Activated CD4-positive, alpha-beta T cell treated with anti-CD3 and anti-CD28 coated beads, Interleukin-2, amount 50 U/mL, for 48 hours (primary cell): ENCODE data around the gene USP17L30.
"Not testable (repeated sequence)": the region's sequence is repeated elsewhere in the genome, so short reads cannot be mapped to it uniquely, and the experiment has no call there.

Experiments used
- DNase-seq, 2 experiments: peaks; one replicate each; pipeline ENCODE4 v3.0.0-alpha.2; 2020

Gene USP17L30, protein sequence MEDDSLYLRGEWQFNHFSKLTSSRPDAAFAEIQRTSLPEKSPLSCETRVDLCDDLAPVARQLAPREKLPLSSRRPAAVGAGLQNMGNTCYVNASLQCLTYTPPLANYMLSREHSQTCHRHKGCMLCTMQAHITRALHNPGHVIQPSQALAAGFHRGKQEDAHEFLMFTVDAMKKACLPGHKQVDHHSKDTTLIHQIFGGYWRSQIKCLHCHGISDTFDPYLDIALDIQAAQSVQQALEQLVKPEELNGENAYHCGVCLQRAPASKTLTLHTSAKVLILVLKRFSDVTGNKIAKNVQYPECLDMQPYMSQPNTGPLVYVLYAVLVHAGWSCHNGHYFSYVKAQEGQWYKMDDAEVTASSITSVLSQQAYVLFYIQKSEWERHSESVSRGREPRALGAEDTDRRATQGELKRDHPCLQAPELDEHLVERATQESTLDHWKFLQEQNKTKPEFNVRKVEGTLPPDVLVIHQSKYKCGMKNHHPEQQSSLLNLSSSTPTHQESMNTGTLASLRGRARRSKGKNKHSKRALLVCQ

DNA sequence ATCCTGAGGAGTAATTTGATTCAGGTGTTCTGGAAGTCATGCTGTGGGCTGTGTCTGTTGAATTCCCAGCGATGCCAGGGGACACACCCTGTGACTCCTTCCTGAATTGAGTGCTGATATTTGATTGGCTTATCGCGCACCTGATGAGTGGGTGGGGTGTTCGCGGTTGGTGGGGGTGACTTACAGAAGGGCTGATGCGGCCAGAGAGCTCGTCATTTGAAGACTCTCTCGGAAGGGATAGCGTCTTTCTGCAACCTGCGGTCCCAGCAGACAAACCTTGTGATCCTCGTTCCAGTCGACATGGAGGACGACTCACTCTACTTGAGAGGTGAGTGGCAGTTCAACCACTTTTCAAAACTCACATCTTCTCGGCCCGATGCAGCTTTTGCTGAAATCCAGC, at the start of gene USP17L30:
Gene USP17L30, plus strand, starts transcription at position 301 of the 400 bp plus-strand sequence. Its CDS starts 0 bp downstream, at position 301.
- DNase-seq: not testable (repeated sequence)

DNA sequence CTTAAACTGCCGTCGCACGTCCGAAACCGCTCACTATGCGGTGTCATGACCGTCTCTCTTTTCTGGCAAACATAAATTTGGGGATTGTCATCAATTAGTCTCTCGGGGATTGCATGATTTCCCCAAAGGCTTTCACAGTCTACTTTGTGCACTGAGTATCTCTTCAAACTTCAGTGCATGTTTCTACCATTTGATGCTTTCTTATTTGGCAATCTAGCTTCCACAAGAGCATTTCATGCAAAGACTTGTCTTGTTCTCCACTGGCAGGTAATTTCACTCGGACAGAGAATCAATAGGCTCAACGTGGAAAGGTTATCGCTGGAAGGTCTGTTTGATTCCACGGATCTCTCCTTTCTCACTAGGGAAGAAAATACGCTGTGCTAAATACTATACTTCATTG, 38.7 kb upstream of the USP17L30 start:
- DNase-seq: not testable (repeated sequence)

DNA sequence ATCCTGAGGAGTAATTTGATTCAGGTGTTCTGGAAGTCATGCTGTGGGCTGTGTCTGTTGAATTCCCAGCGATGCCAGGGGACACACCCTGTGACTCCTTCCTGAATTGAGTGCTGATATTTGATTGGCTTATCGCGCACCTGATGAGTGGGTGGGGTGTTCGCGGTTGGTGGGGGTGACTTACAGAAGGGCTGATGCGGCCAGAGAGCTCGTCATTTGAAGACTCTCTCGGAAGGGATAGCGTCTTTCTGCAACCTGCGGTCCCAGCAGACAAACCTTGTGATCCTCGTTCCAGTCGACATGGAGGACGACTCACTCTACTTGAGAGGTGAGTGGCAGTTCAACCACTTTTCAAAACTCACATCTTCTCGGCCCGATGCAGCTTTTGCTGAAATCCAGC, 38.1 kb upstream of the USP17L30 start, which contains the start of gene USP17L24:
Gene USP17L24, plus strand, starts transcription at position 301 of the 400 bp plus-strand sequence. Its CDS starts 0 bp downstream, at position 301.
- not testable (repeated sequence) for DNase-seq

DNA sequence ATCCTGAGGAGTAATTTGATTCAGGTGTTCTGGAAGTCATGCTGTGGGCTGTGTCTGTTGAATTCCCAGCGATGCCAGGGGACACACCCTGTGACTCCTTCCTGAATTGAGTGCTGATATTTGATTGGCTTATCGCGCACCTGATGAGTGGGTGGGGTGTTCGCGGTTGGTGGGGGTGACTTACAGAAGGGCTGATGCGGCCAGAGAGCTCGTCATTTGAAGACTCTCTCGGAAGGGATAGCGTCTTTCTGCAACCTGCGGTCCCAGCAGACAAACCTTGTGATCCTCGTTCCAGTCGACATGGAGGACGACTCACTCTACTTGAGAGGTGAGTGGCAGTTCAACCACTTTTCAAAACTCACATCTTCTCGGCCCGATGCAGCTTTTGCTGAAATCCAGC, 33.3 kb upstream of the USP17L30 start, which contains the start of gene USP17L25:
Gene USP17L25, plus strand, starts transcription at position 301 of the 400 bp plus-strand sequence. Its CDS starts 0 bp downstream, at position 301.
- DNase-seq: not testable (repeated sequence)

DNA sequence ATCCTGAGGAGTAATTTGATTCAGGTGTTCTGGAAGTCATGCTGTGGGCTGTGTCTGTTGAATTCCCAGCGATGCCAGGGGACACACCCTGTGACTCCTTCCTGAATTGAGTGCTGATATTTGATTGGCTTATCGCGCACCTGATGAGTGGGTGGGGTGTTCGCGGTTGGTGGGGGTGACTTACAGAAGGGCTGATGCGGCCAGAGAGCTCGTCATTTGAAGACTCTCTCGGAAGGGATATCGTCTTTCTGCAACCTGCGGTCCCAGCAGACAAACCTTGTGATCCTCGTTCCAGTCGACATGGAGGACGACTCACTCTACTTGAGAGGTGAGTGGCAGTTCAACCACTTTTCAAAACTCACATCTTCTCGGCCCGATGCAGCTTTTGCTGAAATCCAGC, 28.6 kb upstream of the USP17L30 start, which contains the start of gene USP17L26:
Gene USP17L26, plus strand, starts transcription at position 301 of the 400 bp plus-strand sequence. Its CDS starts 0 bp downstream, at position 301.
- DNase-seq: not testable (repeated sequence)

DNA sequence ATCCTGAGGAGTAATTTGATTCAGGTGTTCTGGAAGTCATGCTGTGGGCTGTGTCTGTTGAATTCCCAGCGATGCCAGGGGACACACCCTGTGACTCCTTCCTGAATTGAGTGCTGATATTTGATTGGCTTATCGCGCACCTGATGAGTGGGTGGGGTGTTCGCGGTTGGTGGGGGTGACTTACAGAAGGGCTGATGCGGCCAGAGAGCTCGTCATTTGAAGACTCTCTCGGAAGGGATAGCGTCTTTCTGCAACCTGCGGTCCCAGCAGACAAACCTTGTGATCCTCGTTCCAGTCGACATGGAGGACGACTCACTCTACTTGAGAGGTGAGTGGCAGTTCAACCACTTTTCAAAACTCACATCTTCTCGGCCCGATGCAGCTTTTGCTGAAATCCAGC, 23.8 kb upstream of the USP17L30 start, which contains the start of gene USP17L5:
Gene USP17L5, plus strand, starts transcription at position 301 of the 400 bp plus-strand sequence. Its CDS starts 0 bp downstream, at position 301.
- not testable (repeated sequence) for DNase-seq

DNA sequence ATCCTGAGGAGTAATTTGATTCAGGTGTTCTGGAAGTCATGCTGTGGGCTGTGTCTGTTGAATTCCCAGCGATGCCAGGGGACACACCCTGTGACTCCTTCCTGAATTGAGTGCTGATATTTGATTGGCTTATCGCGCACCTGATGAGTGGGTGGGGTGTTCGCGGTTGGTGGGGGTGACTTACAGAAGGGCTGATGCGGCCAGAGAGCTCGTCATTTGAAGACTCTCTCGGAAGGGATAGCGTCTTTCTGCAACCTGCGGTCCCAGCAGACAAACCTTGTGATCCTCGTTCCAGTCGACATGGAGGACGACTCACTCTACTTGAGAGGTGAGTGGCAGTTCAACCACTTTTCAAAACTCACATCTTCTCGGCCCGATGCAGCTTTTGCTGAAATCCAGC, 19.1 kb upstream of the USP17L30 start, which contains the start of gene USP17L27:
Gene USP17L27, plus strand, starts transcription at position 301 of the 400 bp plus-strand sequence. Its CDS starts 0 bp downstream, at position 301.
- DNase-seq: not testable (repeated sequence)

DNA sequence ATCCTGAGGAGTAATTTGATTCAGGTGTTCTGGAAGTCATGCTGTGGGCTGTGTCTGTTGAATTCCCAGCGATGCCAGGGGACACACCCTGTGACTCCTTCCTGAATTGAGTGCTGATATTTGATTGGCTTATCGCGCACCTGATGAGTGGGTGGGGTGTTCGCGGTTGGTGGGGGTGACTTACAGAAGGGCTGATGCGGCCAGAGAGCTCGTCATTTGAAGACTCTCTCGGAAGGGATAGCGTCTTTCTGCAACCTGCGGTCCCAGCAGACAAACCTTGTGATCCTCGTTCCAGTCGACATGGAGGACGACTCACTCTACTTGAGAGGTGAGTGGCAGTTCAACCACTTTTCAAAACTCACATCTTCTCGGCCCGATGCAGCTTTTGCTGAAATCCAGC, 14.3 kb upstream of the USP17L30 start, which contains the start of gene USP17L28:
Gene USP17L28, plus strand, starts transcription at position 301 of the 400 bp plus-strand sequence. Its CDS starts 0 bp downstream, at position 301.
- DNase-seq: not testable (repeated sequence)

DNA sequence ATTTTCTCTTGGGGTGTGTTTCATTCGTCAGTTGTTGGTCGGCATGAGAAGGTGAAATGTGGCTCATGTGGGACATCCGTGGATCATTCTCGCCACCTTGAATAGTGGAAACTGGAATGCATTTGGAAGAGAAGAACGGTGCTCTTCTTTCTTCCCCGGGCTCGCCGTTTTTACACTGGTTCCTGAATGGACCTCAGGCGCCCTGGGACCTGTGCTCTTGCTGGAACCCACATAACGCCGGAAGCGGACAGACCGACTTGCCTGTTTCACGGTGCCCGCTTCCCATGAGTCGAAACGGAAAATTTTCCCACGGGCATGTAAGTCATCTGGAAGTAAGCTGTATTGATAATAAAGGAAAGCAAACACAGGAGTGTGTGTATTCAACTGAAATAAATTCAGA, 12.1 kb upstream of the USP17L30 start:
- DNase-seq: not testable (repeated sequence)

DNA sequence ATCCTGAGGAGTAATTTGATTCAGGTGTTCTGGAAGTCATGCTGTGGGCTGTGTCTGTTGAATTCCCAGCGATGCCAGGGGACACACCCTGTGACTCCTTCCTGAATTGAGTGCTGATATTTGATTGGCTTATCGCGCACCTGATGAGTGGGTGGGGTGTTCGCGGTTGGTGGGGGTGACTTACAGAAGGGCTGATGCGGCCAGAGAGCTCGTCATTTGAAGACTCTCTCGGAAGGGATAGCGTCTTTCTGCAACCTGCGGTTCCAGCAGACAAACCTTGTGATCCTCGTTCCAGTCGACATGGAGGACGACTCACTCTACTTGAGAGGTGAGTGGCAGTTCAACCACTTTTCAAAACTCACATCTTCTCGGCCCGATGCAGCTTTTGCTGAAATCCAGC, 9.6 kb upstream of the USP17L30 start, which contains the start of gene USP17L29:
Gene USP17L29, plus strand, starts transcription at position 301 of the 400 bp plus-strand sequence. Its CDS starts 0 bp downstream, at position 301.
- not testable (repeated sequence) for DNase-seq

DNA sequence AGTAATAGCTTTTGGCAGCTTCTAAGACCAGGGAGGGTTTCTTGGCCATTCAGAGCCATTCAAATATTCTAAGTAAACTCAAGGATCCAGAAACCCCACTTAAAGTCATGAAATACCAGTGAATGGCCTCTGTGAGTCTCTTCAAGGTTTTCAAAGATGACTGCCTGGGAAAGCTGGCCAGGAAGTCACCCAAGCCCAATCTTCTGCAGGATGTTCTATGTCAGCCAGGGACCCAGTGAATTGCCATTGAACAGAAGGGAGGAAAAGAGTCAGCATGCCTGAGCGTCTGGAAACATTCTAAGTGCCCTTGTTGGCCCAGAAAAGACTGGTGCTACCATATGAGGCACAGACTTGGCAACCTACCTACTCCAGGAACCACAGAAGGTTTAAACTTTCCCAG, 17.0 kb downstream of the USP17L30 start:
- not testable (repeated sequence) for DNase-seq

DNA sequence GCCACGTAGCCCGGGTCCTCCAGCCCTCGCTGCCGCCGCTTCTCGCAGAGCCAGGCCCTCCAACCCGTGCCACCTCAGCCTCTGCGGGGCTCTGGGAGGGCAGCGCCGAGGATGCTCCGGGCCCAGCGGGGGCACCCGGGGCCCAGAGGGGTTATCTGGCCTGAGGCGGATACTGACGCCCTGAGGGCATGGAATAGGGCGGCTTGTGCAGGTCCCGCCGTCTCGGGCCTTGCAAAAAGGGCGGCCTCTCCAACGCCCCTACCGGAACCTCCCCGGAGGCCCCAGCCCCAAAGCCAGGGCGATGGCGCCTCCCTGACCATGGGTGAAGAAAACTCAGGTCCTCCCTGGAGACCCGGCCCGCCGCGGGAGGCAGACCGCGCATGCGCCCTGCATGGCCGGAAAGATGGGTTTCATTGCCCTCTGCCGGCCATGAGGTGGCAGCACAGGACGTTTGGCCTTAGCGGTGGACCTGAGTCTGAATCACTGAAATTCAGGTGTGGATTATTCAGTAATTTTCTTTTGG, 18.1 kb downstream of the USP17L30 start:
- DNase-seq: peak; percentile 62 to 71

DNA sequence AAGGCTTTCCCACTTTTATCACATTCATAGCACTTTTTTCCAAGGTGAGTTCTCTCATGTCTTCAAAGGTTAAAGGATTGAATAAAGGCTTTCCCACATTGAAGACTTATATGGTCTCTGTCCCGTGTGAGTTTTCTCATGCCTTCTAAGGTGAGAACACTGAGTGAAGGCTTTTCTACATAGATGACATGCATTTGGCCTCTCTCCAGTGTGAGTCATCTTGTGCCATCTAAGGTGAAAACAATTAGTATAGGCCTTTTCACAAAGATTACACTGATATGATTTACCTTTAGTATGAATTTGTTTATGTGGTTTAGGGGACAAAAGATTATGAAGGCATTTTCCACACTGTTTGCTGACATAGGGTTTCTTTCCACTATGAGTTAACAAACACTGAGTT, 21.2 kb downstream of the USP17L30 start:
- no peak for DNase-seq

DNA sequence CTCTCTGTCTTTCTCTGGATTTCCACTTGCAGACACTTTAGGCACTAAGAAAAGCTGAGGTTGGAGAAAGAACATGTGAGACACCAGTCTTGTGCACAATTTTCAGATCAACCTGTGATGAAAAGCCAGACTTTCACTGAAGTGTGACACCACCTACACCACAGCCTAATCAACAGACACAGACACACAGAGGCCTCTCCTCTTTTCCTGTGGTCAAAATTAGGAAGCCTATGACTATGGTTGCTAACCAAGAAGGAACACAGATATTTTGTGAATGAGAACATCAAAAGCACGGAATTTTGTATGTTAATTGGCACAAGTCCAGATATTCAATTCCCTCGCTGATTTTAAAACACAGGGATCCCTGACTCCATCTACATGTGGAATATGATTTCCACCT, 26.1 kb downstream of the USP17L30 start:
- DNase-seq: not testable (repeated sequence)

DNA sequence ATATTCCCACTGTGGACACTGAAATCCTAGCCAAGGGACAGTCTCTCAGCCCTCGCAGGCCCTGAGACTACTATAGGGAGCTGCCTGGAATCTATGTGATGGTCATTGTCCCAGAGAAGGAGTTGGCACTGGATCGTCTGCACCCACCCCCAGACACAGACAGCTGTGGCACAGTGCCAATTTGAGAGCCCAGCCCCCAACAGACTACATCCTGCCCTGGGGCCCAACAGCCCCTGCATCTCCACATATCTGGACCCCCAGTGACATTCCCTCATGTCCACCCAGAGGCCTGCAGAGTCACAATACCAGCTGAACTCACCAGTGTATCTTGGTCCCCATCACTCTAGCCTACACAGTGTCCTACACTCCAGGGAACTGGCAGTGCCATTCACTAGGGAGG, 42.8 kb downstream of the USP17L30 start:
- DNase-seq: not testable (repeated sequence)

DNA sequence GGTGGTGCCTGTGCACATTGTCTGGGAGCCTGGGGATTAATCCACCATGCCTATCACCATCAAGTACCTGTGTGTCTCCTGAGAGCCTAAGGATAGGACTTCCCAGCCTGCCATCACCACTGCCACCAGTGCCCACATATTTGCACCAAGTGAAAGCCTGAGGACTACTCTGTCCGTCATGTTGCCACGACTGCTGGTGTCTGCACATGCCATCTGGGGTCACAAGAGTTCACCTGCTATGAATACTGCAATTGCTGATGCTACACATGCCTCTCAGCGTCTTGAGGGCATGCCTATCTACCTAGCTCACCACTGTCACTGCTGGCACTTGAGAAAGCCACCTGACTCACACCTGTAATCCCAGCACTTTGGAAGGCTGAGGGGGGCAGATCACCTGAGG, 43.6 kb downstream of the USP17L30 start:
- not testable (repeated sequence) for DNase-seq

DNA sequence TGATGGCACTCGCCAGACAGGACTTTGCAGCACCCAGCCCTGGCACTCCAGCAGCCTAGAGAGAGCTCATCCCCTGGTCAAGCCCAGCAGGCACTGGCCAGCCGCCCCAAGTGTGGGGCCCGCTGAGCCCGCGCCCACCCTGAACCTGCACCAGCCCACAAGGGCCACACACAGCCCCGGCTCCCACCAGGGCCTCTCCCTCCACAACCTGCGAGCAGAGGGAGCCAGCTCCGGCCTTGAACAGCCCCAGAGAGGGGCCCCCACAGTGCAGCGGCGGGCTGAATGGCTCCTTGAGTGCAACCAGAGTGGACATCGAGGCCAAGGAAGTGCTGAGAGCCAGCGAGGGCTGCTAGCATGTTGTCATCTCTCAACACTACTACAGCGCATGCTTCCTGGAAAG, 46.9 kb downstream of the USP17L30 start:
- no peak for DNase-seq
